HepG2 (cell line): ENCODE results near the gene ITGB8.

Experiments
- CEBPB ChIP-seq: IDR thresholded peaks from 2 replicates; pipeline ENCODE4 v1.6.1; 2011; ENCODE audit warnings: low read depth, low read length, improper control_type of control experiment, borderline replicate concordance
- CEBPG ChIP-seq: IDR thresholded peaks from 2 replicates; pipeline ENCODE4 v1.6.1; 2016
- CTCF ChIP-seq: sonication (generic); formaldehyde crosslinking; IDR thresholded peaks from 2 replicates; pipeline ENCODE4 v1.5.0; 2020; ENCODE audit warnings: mild to moderate bottlenecking, missing genetic modification reagents, moderate library complexity
- GABPB1 ChIP-seq: IDR thresholded peaks from 2 replicates; pipeline ENCODE4 v1.6.1; 2016; ENCODE audit warnings: mild to moderate bottlenecking, missing genetic modification reagents, moderate library complexity, missing compliant biosample characterization
- IKZF4 ChIP-seq: sonication (generic); formaldehyde crosslinking; IDR thresholded peaks from 2 replicates; pipeline ENCODE4 v1.5.1; 2020; ENCODE audit warnings: borderline replicate concordance, mild to moderate bottlenecking, low read depth, missing genetic modification reagents; ENCODE audit errors: not compliant biosample characterization
- NCOA1 ChIP-seq: sonication (generic); formaldehyde crosslinking; IDR thresholded peaks from 2 replicates; pipeline ENCODE4 v1.9.0; 2021; ENCODE audit warnings: missing genetic modification reagents
- SIN3A ChIP-seq: IDR thresholded peaks from 2 replicates; pipeline ENCODE4 v1.6.1; 2011; ENCODE audit warnings: low read depth, mild to moderate bottlenecking, control low read depth, low read length, borderline replicate concordance
- SMC3 ChIP-seq: IDR thresholded peaks from 2 replicates; pipeline ENCODE4 v1.6.1; 2011; ENCODE audit warnings: low read length, improper control_type of control experiment
- ZNF232 ChIP-seq: sonication (generic); formaldehyde crosslinking; IDR thresholded peaks from 2 replicates; pipeline ENCODE4 v1.4.0; 2020; ENCODE audit warnings: missing genetic modification reagents, borderline replicate concordance
- ZNF263 ChIP-seq: sonication (generic); formaldehyde crosslinking; IDR thresholded peaks from 2 replicates; pipeline ENCODE4 v1.4.0; 2020; ENCODE audit warnings: missing genetic modification reagents
- TF ChIP-seq, protein P1 (sequence below): sonication (generic); formaldehyde crosslinking; IDR thresholded peaks from 2 replicates; pipeline ENCODE4 v1.8.0; 2022; ENCODE audit warnings: mild to moderate bottlenecking, missing genetic modification reagents

DNA sequence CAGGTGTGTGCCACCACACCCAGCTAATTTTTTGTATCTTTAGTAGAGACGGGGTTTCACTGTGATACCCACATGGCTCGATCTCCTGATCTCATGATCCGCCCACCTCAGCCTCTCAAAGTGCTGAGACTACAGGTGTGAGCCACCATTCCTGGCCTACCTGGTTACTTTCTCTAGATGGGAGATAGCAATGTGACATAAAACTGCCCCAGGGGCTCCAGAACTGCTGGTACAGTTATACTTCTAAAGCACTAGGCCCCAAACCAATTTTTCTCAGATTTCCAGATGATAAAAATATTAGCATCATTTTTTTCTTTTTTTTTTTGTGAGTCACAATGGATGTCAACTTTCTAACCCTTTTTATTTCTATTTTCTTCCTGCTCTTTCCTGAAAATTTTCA lies 27.4 kb downstream of the ITGB8 start:
- TF ChIP-seq SMC3, result no peak
- TF ChIP-seq CTCF (CRISPR knock-in tag), result no peak
- no peak for TF ChIP-seq ZNF232 (CRISPR knock-in tag)
- no peak for TF ChIP-seq CEBPB
- TF ChIP-seq IKZF4 (CRISPR knock-in tag), result no peak
- no peak for TF ChIP-seq GABPB1 (CRISPR knock-in tag)
- no peak for TF ChIP-seq CEBPG
- TF ChIP-seq, protein P1, sequence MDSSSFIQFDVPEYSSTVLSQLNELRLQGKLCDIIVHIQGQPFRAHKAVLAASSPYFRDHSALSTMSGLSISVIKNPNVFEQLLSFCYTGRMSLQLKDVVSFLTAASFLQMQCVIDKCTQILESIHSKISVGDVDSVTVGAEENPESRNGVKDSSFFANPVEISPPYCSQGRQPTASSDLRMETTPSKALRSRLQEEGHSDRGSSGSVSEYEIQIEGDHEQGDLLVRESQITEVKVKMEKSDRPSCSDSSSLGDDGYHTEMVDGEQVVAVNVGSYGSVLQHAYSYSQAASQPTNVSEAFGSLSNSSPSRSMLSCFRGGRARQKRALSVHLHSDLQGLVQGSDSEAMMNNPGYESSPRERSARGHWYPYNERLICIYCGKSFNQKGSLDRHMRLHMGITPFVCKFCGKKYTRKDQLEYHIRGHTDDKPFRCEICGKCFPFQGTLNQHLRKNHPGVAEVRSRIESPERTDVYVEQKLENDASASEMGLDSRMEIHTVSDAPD, result no peak
- TF ChIP-seq NCOA1 (CRISPR knock-in tag), result no peak
- no peak for TF ChIP-seq ZNF263
- TF ChIP-seq SIN3A, result no peak
